HepG2 (cell line): ENCODE measurements around the gene MARCHF9. TPM values are rescaled to one million over a fixed set of nuclear protein-coding genes. Genes with fewer than 3 reads are reported as not detected.

Source experiments
- FOXO1 ChIP-seq: sonication (generic); formaldehyde crosslinking; IDR thresholded peaks from 2 replicates; pipeline ENCODE4 v1.4.0; 2020; ENCODE audit warnings: missing genetic modification reagents
- GABPA ChIP-seq, 2 experiments: IDR thresholded peaks; 2 replicates each; pipeline ENCODE4 v1.6.1; 2011 to 2016; ENCODE audit warnings: low read depth in 2 of 2, low read length in 1 of 2, missing biosample characterization in 1 of 2, missing genetic modification characterization in 1 of 2
- GABPB1 ChIP-seq: IDR thresholded peaks from 2 replicates; pipeline ENCODE4 v1.6.1; 2016; ENCODE audit warnings: mild to moderate bottlenecking, missing genetic modification reagents, moderate library complexity, missing compliant biosample characterization
- MXD4 ChIP-seq: IDR thresholded peaks from 2 replicates; pipeline ENCODE4 v1.6.1; 2016; ENCODE audit warnings: mild to moderate bottlenecking, missing biosample characterization, missing genetic modification reagents
- ZFX ChIP-seq: sonication (generic); formaldehyde crosslinking; IDR thresholded peaks from 2 replicates; pipeline ENCODE4 v1.4.0; 2020; ENCODE audit warnings: mild to moderate bottlenecking, low read depth, missing genetic modification reagents, moderate library complexity
- polyA plus RNA-seq, 8 experiments: library from polyadenylated mRNA; depleted of rRNA in 3 of 8; stranded (reverse) in 7 of 8; unstranded in 1 of 8; fragments of >200 nt; fragmentation: Illumina TruSeq in 4 of 8; extraction: Trizol in 4 of 8; gene quantifications; 2 replicates each; pipeline versions ENCODE4 v1.2.1 to v1.2.3, GENCODE V29; 2011 to 2016; ENCODE audit warnings: low read depth in 4 of 8, missing spikeins in 1 of 8, mixed read lengths in 1 of 8; ENCODE audit not compliant: insufficient read depth in 1 of 8
- total RNA-seq, 5 experiments: library from RNA; depleted of rRNA; stranded (reverse); fragments of >200 nt; fragmentation: Illumina TruSeq; extraction: Trizol; gene quantifications; 2 replicates each; pipeline ENCODE4 v1.2.3, GENCODE V29; 2016; ENCODE audit warnings: low read depth in 1 of 5
- TF ChIP-seq, protein P1 (sequence below): sonication (generic); formaldehyde crosslinking; conservative IDR thresholded peaks from 2 replicates; pipeline ENCODE4 v1.8.0; 2022; ENCODE audit warnings: low read depth, missing genetic modification reagents
- TF ChIP-seq, protein P2 (sequence below): sonication (generic); formaldehyde crosslinking; IDR thresholded peaks from 2 replicates; pipeline ENCODE4 v1.5.1; 2020; ENCODE audit warnings: mild to moderate bottlenecking, missing genetic modification reagents, moderate library complexity
- TF ChIP-seq, protein P3 (sequence below): sonication (generic); formaldehyde crosslinking; IDR thresholded peaks from 2 replicates; pipeline ENCODE4 v1.5.1; 2020; ENCODE audit warnings: mild to moderate bottlenecking, missing genetic modification reagents, borderline replicate concordance
- TF ChIP-seq, protein P4 (sequence below): sonication (generic); formaldehyde crosslinking; IDR thresholded peaks from 2 replicates; pipeline ENCODE4 v1.4.0; 2020; ENCODE audit warnings: missing genetic modification reagents, borderline replicate concordance

The MARCHF9 gene
- total and polyA plus RNA-seq, 2 of the 13 experiments (the other 11 are each of a cell fraction or from before 2014, with no cell fraction given) = 5.7 to 9.6 TPM

DNA sequence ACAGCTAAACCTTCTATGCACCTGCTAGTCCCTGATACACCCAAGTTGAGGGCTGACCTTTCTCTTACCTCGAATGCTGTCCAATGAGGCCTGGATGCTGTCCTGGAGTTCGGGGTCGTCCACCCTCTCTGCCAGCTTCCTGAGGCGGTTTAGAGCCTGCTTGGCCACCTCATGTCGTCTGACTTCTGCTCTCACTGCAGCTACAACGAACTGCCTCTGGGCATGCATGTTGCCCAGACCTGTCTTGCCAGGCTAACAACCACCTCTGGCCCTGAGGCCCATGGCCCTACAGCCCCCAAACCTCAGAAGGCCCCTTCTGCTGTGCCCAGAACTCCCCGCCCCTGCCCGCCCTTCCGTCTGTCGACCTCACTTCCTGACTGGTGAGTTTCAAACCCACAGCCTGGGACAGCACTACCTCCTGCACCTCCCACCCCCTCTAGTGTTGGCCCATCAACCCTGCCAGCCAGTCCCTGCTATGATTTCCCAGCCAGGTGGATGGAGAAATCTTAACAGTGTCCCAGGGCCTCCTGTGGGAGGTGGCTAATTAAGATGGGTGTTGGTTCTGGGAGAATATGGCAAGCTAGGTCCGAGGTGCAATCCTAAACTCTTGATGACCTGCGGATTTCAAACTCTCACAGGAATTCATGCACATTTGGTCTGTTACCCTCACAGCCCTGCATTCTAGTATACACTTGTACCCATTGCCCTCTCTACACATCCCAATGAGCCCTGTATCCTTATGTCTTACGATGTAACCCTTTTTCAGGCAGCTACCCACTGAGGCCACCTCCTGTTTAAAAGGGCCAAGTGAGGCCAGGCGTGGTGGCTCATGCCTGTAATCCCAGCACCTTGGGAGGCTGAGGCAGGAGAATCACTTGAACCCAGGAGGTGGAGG is 12.8 kb upstream of the MARCHF9 start (continued):
- TF ChIP-seq, protein P1, sequence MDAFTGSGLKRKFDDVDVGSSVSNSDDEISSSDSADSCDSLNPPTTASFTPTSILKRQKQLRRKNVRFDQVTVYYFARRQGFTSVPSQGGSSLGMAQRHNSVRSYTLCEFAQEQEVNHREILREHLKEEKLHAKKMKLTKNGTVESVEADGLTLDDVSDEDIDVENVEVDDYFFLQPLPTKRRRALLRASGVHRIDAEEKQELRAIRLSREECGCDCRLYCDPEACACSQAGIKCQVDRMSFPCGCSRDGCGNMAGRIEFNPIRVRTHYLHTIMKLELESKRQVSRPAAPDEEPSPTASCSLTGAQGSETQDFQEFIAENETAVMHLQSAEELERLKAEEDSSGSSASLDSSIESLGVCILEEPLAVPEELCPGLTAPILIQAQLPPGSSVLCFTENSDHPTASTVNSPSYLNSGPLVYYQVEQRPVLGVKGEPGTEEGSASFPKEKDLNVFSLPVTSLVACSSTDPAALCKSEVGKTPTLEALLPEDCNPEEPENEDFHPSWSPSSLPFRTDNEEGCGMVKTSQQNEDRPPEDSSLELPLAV = no peak
- TF ChIP-seq MXD4 (CRISPR knock-in tag) (no peak), GABPB1 (peak; percentile 40), FOXO1 (0 out of 2 replicates have a peak, but pooled peaks have one; percentile 33), GABPA (IDR thresholded peaks at IDR 0.05; ENCODE audit: low read depth, low read length) (no peak), GABPA (CRISPR knock-in tag; IDR thresholded peaks at IDR 0.05; ENCODE audit: low read depth) (peak; percentile 53; the same call in 1 of the 2 replicates), ZFX (peak; percentile 29; the same call in 1 of the 2 replicates)
- TF ChIP-seq, protein P2, sequence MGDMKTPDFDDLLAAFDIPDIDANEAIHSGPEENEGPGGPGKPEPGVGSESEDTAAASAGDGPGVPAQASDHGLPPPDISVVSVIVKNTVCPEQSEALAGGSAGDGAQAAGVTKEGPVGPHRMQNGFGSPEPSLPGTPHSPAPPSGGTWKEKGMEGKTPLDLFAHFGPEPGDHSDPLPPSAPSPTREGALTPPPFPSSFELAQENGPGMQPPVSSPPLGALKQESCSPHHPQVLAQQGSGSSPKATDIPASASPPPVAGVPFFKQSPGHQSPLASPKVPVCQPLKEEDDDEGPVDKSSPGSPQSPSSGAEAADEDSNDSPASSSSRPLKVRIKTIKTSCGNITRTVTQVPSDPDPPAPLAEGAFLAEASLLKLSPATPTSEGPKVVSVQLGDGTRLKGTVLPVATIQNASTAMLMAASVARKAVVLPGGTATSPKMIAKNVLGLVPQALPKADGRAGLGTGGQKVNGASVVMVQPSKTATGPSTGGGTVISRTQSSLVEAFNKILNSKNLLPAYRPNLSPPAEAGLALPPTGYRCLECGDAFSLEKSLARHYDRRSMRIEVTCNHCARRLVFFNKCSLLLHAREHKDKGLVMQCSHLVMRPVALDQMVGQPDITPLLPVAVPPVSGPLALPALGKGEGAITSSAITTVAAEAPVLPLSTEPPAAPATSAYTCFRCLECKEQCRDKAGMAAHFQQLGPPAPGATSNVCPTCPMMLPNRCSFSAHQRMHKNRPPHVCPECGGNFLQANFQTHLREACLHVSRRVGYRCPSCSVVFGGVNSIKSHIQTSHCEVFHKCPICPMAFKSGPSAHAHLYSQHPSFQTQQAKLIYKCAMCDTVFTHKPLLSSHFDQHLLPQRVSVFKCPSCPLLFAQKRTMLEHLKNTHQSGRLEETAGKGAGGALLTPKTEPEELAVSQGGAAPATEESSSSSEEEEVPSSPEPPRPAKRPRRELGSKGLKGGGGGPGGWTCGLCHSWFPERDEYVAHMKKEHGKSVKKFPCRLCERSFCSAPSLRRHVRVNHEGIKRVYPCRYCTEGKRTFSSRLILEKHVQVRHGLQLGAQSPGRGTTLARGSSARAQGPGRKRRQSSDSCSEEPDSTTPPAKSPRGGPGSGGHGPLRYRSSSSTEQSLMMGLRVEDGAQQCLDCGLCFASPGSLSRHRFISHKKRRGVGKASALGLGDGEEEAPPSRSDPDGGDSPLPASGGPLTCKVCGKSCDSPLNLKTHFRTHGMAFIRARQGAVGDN (CRISPR knock-in tag) = peak; percentile 45
- TF ChIP-seq, protein P3, sequence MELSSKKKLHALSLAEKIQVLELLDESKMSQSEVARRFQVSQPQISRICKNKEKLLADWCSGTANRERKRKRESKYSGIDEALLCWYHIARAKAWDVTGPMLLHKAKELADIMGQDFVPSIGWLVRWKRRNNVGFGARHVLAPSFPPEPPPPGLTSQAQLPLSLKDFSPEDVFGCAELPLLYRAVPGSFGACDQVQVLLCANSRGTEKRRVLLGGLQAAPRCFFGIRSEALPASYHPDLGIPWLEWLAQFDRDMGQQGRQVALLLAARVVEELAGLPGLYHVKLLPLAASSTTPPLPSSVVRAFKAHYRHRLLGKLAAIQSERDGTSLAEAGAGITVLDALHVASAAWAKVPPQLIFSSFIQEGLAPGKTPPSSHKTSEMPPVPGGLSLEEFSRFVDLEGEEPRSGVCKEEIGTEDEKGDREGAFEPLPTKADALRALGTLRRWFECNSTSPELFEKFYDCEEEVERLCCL = no peak
- TF ChIP-seq, protein P4, sequence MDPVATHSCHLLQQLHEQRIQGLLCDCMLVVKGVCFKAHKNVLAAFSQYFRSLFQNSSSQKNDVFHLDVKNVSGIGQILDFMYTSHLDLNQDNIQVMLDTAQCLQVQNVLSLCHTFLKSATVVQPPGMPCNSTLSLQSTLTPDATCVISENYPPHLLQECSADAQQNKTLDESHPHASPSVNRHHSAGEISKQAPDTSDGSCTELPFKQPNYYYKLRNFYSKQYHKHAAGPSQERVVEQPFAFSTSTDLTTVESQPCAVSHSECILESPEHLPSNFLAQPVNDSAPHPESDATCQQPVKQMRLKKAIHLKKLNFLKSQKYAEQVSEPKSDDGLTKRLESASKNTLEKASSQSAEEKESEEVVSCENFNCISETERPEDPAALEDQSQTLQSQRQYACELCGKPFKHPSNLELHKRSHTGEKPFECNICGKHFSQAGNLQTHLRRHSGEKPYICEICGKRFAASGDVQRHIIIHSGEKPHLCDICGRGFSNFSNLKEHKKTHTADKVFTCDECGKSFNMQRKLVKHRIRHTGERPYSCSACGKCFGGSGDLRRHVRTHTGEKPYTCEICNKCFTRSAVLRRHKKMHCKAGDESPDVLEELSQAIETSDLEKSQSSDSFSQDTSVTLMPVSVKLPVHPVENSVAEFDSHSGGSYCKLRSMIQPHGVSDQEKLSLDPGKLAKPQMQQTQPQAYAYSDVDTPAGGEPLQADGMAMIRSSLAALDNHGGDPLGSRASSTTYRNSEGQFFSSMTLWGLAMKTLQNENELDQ (CRISPR knock-in tag) = no peak
